Astrocyte (in vitro differentiated cells and primary cell): ENCODE data around the gene DCAF6.

Experiments
- EZH2 ChIP-seq: IDR thresholded peaks from 2 replicates; pipeline ENCODE4 v1.6.1; 2012; ENCODE audit warnings: mild to moderate bottlenecking, low read length, inconsistent platforms; ENCODE audit not compliant: insufficient read depth
- TF ChIP-seq, protein P1 (sequence below): IDR thresholded peaks from 2 replicates; pipeline ENCODE4 v1.5.1; 2011; ENCODE audit warnings: low read depth, mild to moderate bottlenecking, inconsistent platforms, low read length, moderate library complexity; ENCODE audit not compliant: insufficient read depth

DNA sequence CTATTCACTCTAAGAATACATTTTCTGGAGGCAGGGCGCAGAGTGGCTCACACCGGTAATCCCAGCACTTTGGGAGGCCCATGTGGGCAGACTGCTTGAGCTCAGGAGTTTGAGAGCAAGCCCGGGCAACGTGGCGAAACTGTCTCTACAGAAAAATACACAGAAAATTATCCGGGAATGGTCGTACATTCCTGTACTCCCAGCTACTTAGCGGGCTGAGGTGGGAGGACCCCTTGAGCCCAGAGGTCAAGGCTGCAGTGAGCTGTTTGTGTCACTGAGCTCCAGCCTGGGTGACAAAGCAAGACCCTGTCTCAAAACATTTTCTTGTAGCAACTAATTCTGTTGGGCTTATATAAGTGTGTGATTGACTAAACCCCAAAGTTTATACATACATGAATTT, 169.8 kb downstream of the DCAF6 start:
- no peak for TF ChIP-seq EZH2
- TF ChIP-seq, protein P1, sequence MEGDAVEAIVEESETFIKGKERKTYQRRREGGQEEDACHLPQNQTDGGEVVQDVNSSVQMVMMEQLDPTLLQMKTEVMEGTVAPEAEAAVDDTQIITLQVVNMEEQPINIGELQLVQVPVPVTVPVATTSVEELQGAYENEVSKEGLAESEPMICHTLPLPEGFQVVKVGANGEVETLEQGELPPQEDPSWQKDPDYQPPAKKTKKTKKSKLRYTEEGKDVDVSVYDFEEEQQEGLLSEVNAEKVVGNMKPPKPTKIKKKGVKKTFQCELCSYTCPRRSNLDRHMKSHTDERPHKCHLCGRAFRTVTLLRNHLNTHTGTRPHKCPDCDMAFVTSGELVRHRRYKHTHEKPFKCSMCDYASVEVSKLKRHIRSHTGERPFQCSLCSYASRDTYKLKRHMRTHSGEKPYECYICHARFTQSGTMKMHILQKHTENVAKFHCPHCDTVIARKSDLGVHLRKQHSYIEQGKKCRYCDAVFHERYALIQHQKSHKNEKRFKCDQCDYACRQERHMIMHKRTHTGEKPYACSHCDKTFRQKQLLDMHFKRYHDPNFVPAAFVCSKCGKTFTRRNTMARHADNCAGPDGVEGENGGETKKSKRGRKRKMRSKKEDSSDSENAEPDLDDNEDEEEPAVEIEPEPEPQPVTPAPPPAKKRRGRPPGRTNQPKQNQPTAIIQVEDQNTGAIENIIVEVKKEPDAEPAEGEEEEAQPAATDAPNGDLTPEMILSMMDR = no peak
